ENCODE results near the gene KLHL18. TPM values are rescaled to one million over a fixed set of nuclear protein-coding genes. Genes with fewer than 3 reads are reported as not detected.
"Not testable (repeated sequence)": the region's sequence is repeated elsewhere in the genome, so short reads cannot be mapped to it uniquely, and the experiment has no call there.

KLHL18 gene
- total and polyA plus RNA-seq, 7 donors, result 44.2 to 170 (median 68.7) TPM

GRCh38 chr3:47244531-47245100, 38.1 kb upstream of the KLHL18 start:
- no peaks in the 10 kb centered on the region for H3K36me3 ChIP-seq (ENCODE audit: insufficient read depth in 1 of 2, low read depth in 1 of 2)
- 87 to 92% (median 90%) methylated on average over 10 of the region's 10 CpGs for WGBS, 3 donors

DNA sequence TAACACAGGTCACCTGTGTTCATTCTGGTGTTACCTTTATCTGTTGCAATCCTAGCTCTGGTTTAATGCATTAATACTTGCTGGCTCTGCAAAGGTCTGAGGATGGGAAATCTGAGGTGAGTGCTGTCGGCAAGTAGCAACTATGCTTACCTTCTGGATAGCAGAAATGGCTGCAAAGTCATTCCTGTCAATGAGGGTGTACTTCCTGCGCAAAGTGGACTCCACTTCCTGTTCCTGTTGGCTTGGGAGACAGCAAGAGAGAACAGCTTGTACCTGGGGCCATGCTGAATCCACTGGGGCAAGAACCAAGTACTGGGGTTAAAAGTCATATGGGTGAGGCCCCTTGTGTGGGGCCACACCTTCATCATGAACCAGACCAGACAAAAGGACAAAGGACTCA, 37.5 kb upstream of the KLHL18 start:
- ATAC-seq (no peak), DNase-seq (no peak)
- Histone ChIP-seq H3K36me3 (ENCODE audit: insufficient read depth in 1 of 2, low read depth in 1 of 2) (no peaks in the 10 kb centered on the region), H3K4me1 (no peaks in the 10 kb centered on the region), H3K27me3 (ENCODE audit: insufficient read depth in 3 of 3, low read length in 2 of 3) (no peaks in the 10 kb centered on the region), H3K9me3 (no peaks in the 10 kb centered on the region), H3K4me3 (no peak overlapping the region), H3K27ac (no peak overlapping the region)
- intact Hi-C loops (cut with DNase I), result no loop called here
- TF ChIP-seq, protein P1, sequence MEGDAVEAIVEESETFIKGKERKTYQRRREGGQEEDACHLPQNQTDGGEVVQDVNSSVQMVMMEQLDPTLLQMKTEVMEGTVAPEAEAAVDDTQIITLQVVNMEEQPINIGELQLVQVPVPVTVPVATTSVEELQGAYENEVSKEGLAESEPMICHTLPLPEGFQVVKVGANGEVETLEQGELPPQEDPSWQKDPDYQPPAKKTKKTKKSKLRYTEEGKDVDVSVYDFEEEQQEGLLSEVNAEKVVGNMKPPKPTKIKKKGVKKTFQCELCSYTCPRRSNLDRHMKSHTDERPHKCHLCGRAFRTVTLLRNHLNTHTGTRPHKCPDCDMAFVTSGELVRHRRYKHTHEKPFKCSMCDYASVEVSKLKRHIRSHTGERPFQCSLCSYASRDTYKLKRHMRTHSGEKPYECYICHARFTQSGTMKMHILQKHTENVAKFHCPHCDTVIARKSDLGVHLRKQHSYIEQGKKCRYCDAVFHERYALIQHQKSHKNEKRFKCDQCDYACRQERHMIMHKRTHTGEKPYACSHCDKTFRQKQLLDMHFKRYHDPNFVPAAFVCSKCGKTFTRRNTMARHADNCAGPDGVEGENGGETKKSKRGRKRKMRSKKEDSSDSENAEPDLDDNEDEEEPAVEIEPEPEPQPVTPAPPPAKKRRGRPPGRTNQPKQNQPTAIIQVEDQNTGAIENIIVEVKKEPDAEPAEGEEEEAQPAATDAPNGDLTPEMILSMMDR (IDR thresholded peaks at IDR 0.05), result no peak
- WGBS, 3 donors, result 84 to 98% (median 90%) methylated on average over 2 of the region's 2 CpGs

More at GRCh38 chr3:47244531-47245100, 38.1 kb upstream of the KLHL18 start:
- H3K9me3 ChIP-seq, result no peaks in the 10 kb centered on the region
- intact Hi-C loops (cut with DNase I), result no loop called here
- ATAC-seq (no peak), DNase-seq (no peak)
- H3K4me1 ChIP-seq, result no peaks in the 10 kb centered on the region
- H3K27ac ChIP-seq, result no peak overlapping the region
- TF ChIP-seq, protein P1 (IDR thresholded peaks at IDR 0.05), result no peak
- H3K4me3 ChIP-seq, result no peak overlapping the region
- no peaks in the 10 kb centered on the region for H3K27me3 ChIP-seq (ENCODE audit: insufficient read depth in 3 of 3, low read length in 2 of 3)

DNA sequence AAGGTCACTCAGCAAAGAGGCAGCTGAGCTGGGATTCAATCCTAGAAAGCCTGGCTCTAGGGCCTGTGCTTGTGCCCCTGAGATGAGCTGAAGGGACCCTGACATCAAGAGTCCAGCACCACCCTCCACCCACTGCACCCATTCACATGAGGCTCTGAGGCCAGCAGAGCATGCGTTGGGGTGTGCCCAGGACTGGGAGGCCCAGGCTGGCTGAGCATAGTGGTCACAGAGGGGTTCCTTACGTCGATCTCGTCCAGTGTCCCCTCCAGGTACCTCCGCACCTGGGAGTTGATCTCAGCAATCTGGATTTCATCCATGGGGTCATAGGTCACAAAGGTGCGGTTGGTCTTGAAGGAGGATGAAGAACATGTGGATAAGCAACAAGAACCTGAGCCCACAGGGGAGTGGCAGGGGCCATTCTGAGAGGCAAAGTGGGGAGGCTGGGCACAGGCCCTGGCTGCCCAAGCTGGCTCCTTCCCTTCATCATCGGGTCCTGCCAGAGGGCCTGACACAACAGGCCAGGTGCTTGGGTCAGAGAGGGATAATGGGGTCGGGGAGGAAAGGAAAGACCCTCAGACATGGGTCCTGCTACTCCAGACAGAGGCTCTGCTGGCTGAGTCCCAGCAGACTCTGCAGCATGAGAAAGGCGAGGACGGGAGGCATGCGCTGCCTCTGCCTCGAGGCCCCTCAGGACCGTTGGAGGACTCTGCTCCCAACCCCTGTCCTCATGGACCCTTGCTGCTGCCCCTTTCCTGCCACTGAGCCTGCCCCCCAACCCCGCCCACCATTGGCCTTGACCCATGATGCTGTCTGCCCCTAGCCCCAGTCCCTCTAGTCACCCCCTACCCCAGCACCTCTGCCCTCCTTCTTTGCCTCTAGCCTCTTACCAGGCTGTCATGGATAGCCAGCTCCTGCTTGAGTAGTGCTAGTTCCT, 35.3 kb upstream of the KLHL18 start:
- Histone ChIP-seq H3K9me3 (no peaks in the 10 kb centered on the region), H3K36me3 (ENCODE audit: insufficient read depth in 1 of 2, low read depth in 1 of 2) (no peaks in the 10 kb centered on the region), H3K27me3 (ENCODE audit: insufficient read depth in 3 of 3, low read length in 2 of 3) (no peaks in the 10 kb centered on the region), H3K4me3 (no peak overlapping the region), H3K27ac (no peak overlapping the region), H3K4me1 (peaks cover 5% of the 10 kb centered on the region)
- ATAC-seq, result no peak
- TF ChIP-seq, protein P1 (IDR thresholded peaks at IDR 0.05), result no peak
- intact Hi-C loops (cut with DNase I), result no loop called here
- no peak for DNase-seq
- 83 to 84% (median 83%) methylated on average over 11 to 14 of the region's 14 CpGs for WGBS, 3 donors

DNA sequence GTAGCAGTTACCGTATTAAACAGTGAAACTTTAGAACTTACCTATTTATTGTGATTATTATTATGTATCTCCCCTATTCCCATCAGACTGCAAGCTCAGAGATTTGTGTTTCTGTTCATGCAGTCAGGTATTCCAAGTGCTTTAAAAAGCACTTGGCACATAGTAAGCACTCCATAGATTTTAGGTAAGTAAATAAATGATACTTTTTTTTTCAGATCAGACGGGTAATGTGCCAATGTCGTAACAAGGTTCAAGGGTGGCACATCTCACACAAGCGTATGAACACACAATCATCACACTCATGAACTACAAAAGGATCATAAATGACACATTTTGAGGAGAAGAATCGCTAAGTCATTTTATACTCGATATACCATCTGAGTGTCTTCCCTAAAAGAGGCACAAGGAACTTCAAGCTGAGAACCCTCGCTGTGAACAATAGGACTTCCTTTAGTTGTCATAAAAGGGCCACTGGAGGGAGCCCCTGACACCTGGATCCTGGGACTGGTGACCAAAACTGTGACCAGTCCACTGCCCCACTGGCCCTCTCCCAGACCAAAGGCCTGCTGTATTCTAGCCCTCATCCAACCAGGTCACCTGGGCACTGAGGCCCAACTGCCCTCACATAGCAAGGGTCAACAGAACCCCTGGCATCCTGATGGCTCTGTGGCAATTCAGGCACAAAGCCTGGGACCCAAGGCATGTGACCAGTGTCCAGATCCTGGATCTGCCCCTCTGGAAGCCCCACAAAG, 32.3 kb upstream of the KLHL18 start:
- ATAC-seq, result peak; percentile 84 to 96 (median 93)

GRCh38 chr3:47251085-47251484, 31.7 kb upstream of the KLHL18 start:
- not testable (repeated sequence) for H3K9me3 ChIP-seq; H3K27me3 ChIP-seq (ENCODE audit: insufficient read depth in 3 of 3, low read length in 2 of 3); H3K36me3 ChIP-seq (ENCODE audit: insufficient read depth in 1 of 2, low read depth in 1 of 2); DNase-seq; H3K4me1 ChIP-seq; H3K4me3 ChIP-seq
- peak overlapping the region; percentile 30 for H3K27ac ChIP-seq
- intact Hi-C loops (cut with DNase I), result loop anchor here (2.0 kb wide), 1 partner anchor 74 kb away; no protein-coding TSS in a partner anchor
- WGBS, 3 donors, result 29 to 41% (median 38%) methylated on average over 3 of the region's 3 CpGs
- ATAC-seq, result peak in 3 of 4 donors; percentile 51 to 55 (median 54)

More for the DNA sequence above, 32.3 kb upstream of the KLHL18 start:
- peak overlapping the region; percentile 30 for H3K27ac ChIP-seq
- intact Hi-C loops (cut with DNase I), result loop anchor here (2.0 kb wide), 1 partner anchor 74 kb away; no protein-coding TSS in a partner anchor
- TF ChIP-seq, protein P1 (IDR thresholded peaks at IDR 0.05), result peak; percentile 60
- DNase-seq, result peak; percentile 33 to 66
- no peaks in the 10 kb centered on the region for H3K27me3 ChIP-seq (ENCODE audit: insufficient read depth in 3 of 3, low read length in 2 of 3)
- no peaks in the 10 kb centered on the region for H3K36me3 ChIP-seq (ENCODE audit: insufficient read depth in 1 of 2, low read depth in 1 of 2)
- no peak overlapping the region for H3K4me3 ChIP-seq
- peaks cover 5% of the 10 kb centered on the region for H3K4me1 ChIP-seq
- no peaks in the 10 kb centered on the region for H3K9me3 ChIP-seq
- WGBS, 3 donors, result 72 to 82% (median 74%) methylated on average over 7 of the region's 7 CpGs

Data from psoas muscle (tissue), 8 donors.